Left ventricle myocardium inferior (tissue), 1 donor: Measurements from ENCODE around the gene EBLN1. TPM values are rescaled to one million over a fixed set of nuclear protein-coding genes. Genes with fewer than 3 reads are reported as not detected.

Experiments
- DNase-seq: peaks from one replicate; pipeline ENCODE4 v3.0.0-alpha.2; 2020
- H3K27ac ChIP-seq: fragments of 200-600 bp; replicated peaks from 2 replicates; pipeline ENCODE4 v1.8.0; 2021
- H3K27me3 ChIP-seq: fragments of 200-600 bp; 2 replicates; pipeline ENCODE4 v1.8.0; 2021; ENCODE audit warnings: low read depth
- H3K36me3 ChIP-seq: fragments of 200-600 bp; 2 replicates; pipeline ENCODE4 v1.8.0; 2021
- H3K4me1 ChIP-seq: fragments of 200-600 bp; 2 replicates; pipeline ENCODE4 v1.8.0; 2021
- H3K4me3 ChIP-seq: fragments of 200-600 bp; 2 replicates; pipeline ENCODE4 v1.8.0; 2021; ENCODE audit warnings: mild to moderate bottlenecking, moderate library complexity
- H3K9me3 ChIP-seq: fragments of 200-600 bp; replicated peaks from 2 replicates; pipeline ENCODE4 v1.8.0; 2021
- intact Hi-C: fragments of 100-400 bp; cut with micrococcal nuclease; formaldehyde crosslinking; loops from one replicate; pipeline ENCODE4 v1.11.0; 2022
- total RNA-seq: library from RNA; stranded (reverse); fragmentation: NEBNext Ultra II Directional; extraction: Animal tissue kit (Norgen Biotek cat#: 25700); gene quantifications from one replicate; pipeline ENCODE4 v1.2.1, GENCODE V29; 2021
- TF ChIP-seq, protein P1 (sequence below): fragments of 200-600 bp; IDR thresholded peaks from 2 replicates; pipeline ENCODE4 v1.8.0; 2021; ENCODE audit warnings: antibody characterized with exemption, mild to moderate bottlenecking, borderline replicate concordance
- donor health status: DM: no; HTN: yes; CAD: no; lungs with severe emphysema.

The EBLN1 gene
- total RNA-seq, 1 donor from 2014 or later, result not detected

GRCh38 chr10:22210267-22210666 is 7.5 kb downstream of the EBLN1 start:
- no peak overlapping the region for H3K4me3 ChIP-seq
- intact Hi-C loops, result no loop called here
- no peak for DNase-seq
- TF ChIP-seq, protein P1, sequence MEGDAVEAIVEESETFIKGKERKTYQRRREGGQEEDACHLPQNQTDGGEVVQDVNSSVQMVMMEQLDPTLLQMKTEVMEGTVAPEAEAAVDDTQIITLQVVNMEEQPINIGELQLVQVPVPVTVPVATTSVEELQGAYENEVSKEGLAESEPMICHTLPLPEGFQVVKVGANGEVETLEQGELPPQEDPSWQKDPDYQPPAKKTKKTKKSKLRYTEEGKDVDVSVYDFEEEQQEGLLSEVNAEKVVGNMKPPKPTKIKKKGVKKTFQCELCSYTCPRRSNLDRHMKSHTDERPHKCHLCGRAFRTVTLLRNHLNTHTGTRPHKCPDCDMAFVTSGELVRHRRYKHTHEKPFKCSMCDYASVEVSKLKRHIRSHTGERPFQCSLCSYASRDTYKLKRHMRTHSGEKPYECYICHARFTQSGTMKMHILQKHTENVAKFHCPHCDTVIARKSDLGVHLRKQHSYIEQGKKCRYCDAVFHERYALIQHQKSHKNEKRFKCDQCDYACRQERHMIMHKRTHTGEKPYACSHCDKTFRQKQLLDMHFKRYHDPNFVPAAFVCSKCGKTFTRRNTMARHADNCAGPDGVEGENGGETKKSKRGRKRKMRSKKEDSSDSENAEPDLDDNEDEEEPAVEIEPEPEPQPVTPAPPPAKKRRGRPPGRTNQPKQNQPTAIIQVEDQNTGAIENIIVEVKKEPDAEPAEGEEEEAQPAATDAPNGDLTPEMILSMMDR, result no peak
- no peak overlapping the region for H3K27ac ChIP-seq
- H3K36me3 ChIP-seq, result no peaks in the 10 kb centered on the region
- H3K4me1 ChIP-seq, result no peaks in the 10 kb centered on the region
- peaks cover 6% of the 10 kb centered on the region for H3K27me3 ChIP-seq
- H3K9me3 ChIP-seq, result no peaks in the 10 kb centered on the region

GRCh38 chr10:22193945-22194344 is 23.9 kb downstream of the EBLN1 start:
- intact Hi-C loops, result no loop called here
- Histone ChIP-seq H3K4me3 (no peak overlapping the region), H3K4me1 (no peaks in the 10 kb centered on the region), H3K36me3 (no peaks in the 10 kb centered on the region), H3K27ac (no peak overlapping the region), H3K27me3 (no peaks in the 10 kb centered on the region), H3K9me3 (no peaks in the 10 kb centered on the region)
- TF ChIP-seq, protein P1, result no peak
- DNase-seq, result no peak

DNA sequence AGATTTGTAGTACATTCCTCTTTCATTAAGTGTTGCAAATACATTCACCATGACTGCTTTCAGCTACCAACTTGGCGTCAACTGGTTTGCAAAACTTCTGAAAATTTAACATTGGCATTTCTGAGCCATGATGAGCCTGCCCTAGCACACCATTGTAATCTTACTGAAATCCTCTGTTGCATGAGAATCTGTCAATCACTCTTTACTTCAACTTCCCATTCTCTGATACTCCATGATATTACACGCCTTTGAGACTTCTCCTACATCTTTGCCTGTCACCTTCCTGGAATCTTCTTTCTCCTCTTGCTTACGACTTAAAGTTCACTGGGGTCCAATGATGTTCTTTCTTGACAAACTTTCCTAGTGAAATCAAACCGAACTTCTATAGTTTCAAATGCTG is 32.2 kb downstream of the EBLN1 start:
- Histone ChIP-seq H3K4me1 (no peaks in the 10 kb centered on the region), H3K27me3 (peaks cover 19% of the 10 kb centered on the region), H3K4me3 (no peak overlapping the region), H3K27ac (no peak overlapping the region), H3K9me3 (peaks cover 11% of the 10 kb centered on the region), H3K36me3 (no peaks in the 10 kb centered on the region)
- DNase-seq, result no peak
- intact Hi-C loops, result no loop called here
- TF ChIP-seq, protein P1, result no peak

DNA sequence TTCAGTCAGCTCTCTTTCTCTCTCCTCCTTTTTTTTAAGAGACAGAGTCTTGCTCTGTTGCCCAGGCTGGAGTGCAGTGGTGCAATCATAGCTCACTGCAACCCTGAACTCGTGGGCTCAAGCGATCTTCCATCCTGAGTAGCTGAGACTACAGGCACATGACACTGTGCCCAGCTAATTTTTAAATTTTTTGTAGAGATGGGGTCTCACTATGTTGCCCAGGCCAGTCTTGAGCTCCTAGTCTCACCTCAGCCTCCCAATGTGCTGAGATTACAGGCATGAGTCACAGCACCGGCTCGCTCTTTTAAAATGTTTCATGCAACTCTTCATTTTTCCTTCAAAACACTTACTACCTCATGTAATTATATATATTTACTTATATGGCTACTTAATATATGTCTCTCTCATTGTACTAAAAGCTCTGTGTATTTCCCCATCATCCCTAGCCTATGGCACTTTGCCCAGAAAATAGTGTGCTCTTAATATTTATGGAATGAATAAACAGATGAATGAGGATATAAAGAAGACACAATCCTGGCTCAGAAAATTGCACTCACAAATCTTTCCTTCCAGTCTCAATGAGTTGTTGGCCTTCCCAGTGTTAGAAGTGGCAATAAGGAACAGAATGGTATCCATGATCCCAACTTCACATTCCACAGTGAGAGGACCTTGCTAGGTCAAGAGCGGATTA is 33.9 kb downstream of the EBLN1 start:
- TF ChIP-seq, protein P1, result no peak
- intact Hi-C loops, result no loop called here

DNA sequence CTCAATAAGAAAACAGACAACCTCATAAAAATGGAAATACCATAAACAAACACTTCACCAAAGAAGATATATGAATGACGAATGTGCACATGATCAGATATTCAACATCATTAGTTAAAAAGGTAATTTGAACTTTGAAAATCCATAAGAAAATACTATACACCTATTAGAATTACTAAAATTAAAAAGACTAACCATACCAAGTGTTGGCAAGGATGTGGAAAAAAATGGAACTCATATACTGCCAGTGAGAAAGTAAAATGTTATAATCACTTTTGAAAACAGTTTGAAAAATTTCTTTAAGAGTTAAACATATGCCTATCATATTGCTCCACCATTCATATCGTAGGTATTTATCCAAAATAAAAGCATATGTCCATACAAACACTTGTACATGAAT is 37.1 kb downstream of the EBLN1 start:
- Histone ChIP-seq H3K36me3 (no peaks in the 10 kb centered on the region), H3K4me1 (no peaks in the 10 kb centered on the region), H3K9me3 (peaks cover 20% of the 10 kb centered on the region), H3K4me3 (no peak overlapping the region), H3K27me3 (peaks cover 10% of the 10 kb centered on the region), H3K27ac (no peak overlapping the region)
- DNase-seq, result no peak
- intact Hi-C loops, result no loop called here
- TF ChIP-seq, protein P1, result no peak

More for the DNA sequence above, 33.9 kb downstream of the EBLN1 start:
- peaks cover 19% of the 10 kb centered on the region for H3K27me3 ChIP-seq
- no peaks in the 10 kb centered on the region for H3K4me1 ChIP-seq
- H3K27ac ChIP-seq, result no peak overlapping the region
- no peak overlapping the region for H3K4me3 ChIP-seq
- DNase-seq, result no peak
- no peaks in the 10 kb centered on the region for H3K36me3 ChIP-seq
- H3K9me3 ChIP-seq, result peaks cover 20% of the 10 kb centered on the region
